Mucosa of rectum (tissue), 2 donors: ENCODE results near the gene EGFLAM.

Experiments
- H3K27ac ChIP-seq, 2 donors: one replicate each; pipeline ENCODE4 v1.7.0; 2013; ENCODE audit warnings: inconsistent platforms in 2 of 2, low read depth in 2 of 2, low read length in 2 of 2
- H3K27me3 ChIP-seq, 2 donors: one replicate each; pipeline ENCODE4 v1.7.0; 2013; ENCODE audit warnings: low read length in 2 of 2; ENCODE audit not compliant: control insufficient read depth in 2 of 2, insufficient read depth in 2 of 2
- H3K36me3 ChIP-seq, 2 donors: one replicate each; pipeline ENCODE4 v1.7.0; 2013; ENCODE audit warnings: low read length in 2 of 2; ENCODE audit not compliant: control insufficient read depth in 2 of 2, insufficient read depth in 2 of 2
- H3K4me1 ChIP-seq, 2 donors: one replicate each; pipeline ENCODE4 v1.7.0; 2013; ENCODE audit warnings: low read length in 2 of 2, mild to moderate bottlenecking in 1 of 2; ENCODE audit not compliant: control insufficient read depth in 2 of 2, insufficient read depth in 2 of 2
- H3K4me3 ChIP-seq, 2 donors: one replicate each; pipeline ENCODE4 v1.7.0; 2013; ENCODE audit warnings: low read length in 2 of 2
- H3K9ac ChIP-seq, 2 donors: one replicate each; pipeline ENCODE4 v1.7.0; 2013; ENCODE audit warnings: low read length in 2 of 2, low read depth in 1 of 2, mild to moderate bottlenecking in 1 of 2
- H3K9me3 ChIP-seq, 2 donors: one replicate each; pipeline ENCODE4 v1.7.0; 2013; ENCODE audit warnings: low read length in 2 of 2; ENCODE audit not compliant: control insufficient read depth in 2 of 2
- donor health status: healthy.
- donor health status: Normal muscosa, but diverticular disease.

EGFLAM gene

DNA sequence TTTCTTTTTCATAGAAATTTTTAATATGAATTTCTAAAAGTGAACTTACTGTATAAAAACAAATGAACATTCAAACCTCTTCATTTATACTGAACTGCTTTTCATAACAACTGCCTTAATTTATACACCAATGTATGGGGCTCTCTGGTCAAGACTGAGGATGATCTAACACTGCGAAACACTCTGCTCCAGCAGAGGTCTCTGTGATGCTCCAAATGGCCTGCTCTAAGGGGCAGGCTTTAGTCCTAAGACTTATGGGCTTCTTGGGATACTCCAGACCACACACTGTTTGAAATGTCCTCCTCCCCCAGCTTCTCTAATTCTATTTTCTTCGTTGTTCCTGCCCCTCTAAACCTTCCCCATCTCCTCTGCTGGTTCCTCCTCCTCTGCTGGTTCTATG, 239.6 kb downstream of the EGFLAM start:
- Histone ChIP-seq H3K9me3 (no peaks in the 10 kb centered on the region), H3K9ac (no peak overlapping the region), H3K27ac (no peak overlapping the region), H3K27me3 (no peaks in the 10 kb centered on the region), H3K36me3 (no peaks in the 10 kb centered on the region), H3K4me3 (no peak overlapping the region), H3K4me1 (no peaks in the 10 kb centered on the region)

DNA sequence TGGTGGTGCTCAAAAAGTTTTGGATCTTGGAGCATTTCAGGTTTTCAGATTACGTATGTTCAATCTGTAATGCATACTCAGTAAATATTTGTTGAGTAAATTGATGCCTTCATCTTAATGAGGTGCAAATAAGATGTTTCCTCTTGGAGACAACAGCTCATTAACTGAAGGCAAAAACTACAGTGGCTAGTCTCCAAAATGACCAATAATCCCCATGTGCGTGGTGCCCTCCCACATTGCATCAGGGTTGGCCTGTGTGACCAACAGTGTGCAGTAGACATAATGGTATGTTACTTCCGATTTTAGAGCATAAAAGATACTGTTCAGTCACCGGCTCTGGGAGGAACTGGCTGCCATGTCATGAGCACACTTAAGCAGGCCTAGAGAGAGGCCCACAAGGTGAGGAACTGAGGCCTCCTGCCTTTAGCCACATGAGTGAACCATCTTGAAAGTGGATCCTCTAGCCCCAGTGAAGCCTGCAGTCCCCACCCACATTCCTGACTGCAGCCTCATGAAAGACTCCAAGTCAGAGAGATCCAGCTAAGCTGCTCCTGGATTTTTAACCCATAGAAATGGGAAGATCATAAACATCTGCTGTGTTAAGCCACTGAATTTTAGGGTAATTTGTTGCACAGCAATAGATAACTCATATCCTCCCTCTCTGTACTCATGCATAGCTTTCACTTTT, 242.4 kb downstream of the EGFLAM start:
- H3K9me3 ChIP-seq: no peaks in the 10 kb centered on the region
- no peaks in the 10 kb centered on the region for H3K36me3 ChIP-seq
- no peak overlapping the region for H3K27ac ChIP-seq
- no peaks in the 10 kb centered on the region for H3K4me1 ChIP-seq
- no peaks in the 10 kb centered on the region for H3K27me3 ChIP-seq
- H3K9ac ChIP-seq: no peak overlapping the region
- no peak overlapping the region for H3K4me3 ChIP-seq

DNA sequence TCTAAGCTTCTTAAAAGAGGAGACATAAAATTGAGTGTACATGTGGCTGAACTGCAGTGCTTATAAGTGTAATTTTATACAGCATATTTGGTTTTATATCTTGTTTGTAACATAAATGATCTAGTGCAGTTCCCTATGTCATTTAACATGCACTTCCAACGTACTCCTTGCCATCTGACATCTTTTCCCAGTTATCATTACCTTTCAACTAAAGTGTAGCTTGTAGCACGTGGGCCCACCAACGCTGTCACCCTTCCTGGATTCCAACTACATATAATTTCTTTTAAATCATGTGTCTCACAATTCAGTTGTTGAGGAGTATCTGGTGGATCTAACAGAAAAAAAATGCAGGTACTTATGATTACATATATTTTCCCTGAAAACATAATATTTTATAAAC, 247.9 kb downstream of the EGFLAM start:
- H3K4me1 ChIP-seq: no peaks in the 10 kb centered on the region
- no peaks in the 10 kb centered on the region for H3K9me3 ChIP-seq
- H3K9ac ChIP-seq: no peak overlapping the region
- no peaks in the 10 kb centered on the region for H3K36me3 ChIP-seq
- H3K4me3 ChIP-seq: no peak overlapping the region
- no peak overlapping the region for H3K27ac ChIP-seq
- H3K27me3 ChIP-seq: no peaks in the 10 kb centered on the region

DNA sequence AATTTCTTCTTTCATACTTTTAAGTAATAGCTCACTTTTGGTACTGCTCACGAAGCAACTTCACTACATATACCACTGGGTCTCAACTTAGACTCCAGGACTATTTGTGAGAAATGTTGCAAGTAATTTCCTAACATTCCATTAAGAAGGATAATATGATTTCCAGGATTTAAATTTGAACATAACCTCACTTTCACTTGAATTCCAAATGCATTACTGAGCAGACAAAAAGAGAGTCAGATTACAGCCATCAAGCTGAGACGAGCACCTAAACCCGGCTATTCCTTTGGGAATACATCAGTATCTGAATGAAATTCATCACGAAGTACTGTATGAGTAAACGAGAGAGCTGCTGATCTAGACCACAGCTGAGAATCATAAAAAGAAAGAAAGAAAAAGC, 250.8 kb downstream of the EGFLAM start:
- no peak overlapping the region for H3K9ac ChIP-seq
- no peaks in the 10 kb centered on the region for H3K36me3 ChIP-seq

More for the DNA sequence above, 250.8 kb downstream of the EGFLAM start:
- Histone ChIP-seq H3K9me3 (no peaks in the 10 kb centered on the region), H3K27me3 (no peaks in the 10 kb centered on the region), H3K4me1 (no peaks in the 10 kb centered on the region), H3K4me3 (no peak overlapping the region), H3K27ac (no peak overlapping the region)
